ENCODE data around the gene LRRK1. TPM values are rescaled to one million over a fixed set of nuclear protein-coding genes. Genes with fewer than 3 reads are reported as not detected.

Gene LRRK1
- total RNA-seq, 4 donors from 2014 or later = 5.7 to 12.0 (median 10.0) TPM

GRCh38 chr15:101110681-101111569 lies 191.8 kb downstream of the LRRK1 start:
- H3K4me3 ChIP-seq = no peak overlapping the region
- no peak for DNase-seq
- H3K9me3 ChIP-seq = no peaks in the 10 kb centered on the region
- no peaks in the 10 kb centered on the region for H3K36me3 ChIP-seq
- WGBS, 2 donors = 85 to 87% methylated on average over 19 of the region's 23 CpGs
- intact Hi-C loops (cut with DNase I) = no loop called here
- H3K27me3 ChIP-seq = no peaks in the 10 kb centered on the region
- H3K27ac ChIP-seq = no peak overlapping the region
- peaks cover 0 to 18% (median 9%) of the 10 kb centered on the region in 3 donors for H3K4me1 ChIP-seq
- no peak for TF ChIP-seq POLR2A (IDR thresholded peaks at IDR 0.05)

- intact Hi-C loops (cut with DNase I) = no loop called here
- TF ChIP-seq POLR2A (IDR thresholded peaks at IDR 0.05) = no peak
- TF ChIP-seq CTCF (IDR thresholded peaks at IDR 0.05) = no peak
- Histone ChIP-seq H3K4me3 (no peak overlapping the region), H3K27me3 (no peaks in the 10 kb centered on the region), H3K9me3 (no peaks in the 10 kb centered on the region), H3K27ac (no peak overlapping the region), H3K36me3 (no peaks in the 10 kb centered on the region), H3K4me1 (peaks cover 0 to 25% (median 9%) of the 10 kb centered on the region in 3 donors)
- WGBS, 2 donors = 67 to 91% methylated on average over 3 to 7 of the region's 16 CpGs
- no peak for DNase-seq
Measured at GRCh38 chr15:101111570-101112262, 192.6 kb downstream of the LRRK1 start.

GRCh38 chr15:101112336-101113113 lies 193.4 kb downstream of the LRRK1 start:
- Histone ChIP-seq H3K4me3 (no peak overlapping the region), H3K4me1 (peaks cover 0 to 25% (median 9%) of the 10 kb centered on the region in 3 donors), H3K27me3 (no peaks in the 10 kb centered on the region), H3K36me3 (no peaks in the 10 kb centered on the region), H3K27ac (peak overlapping the region in 2 of 4 donors; percentile 4 to 60), H3K9me3 (no peaks in the 10 kb centered on the region)
- WGBS, 2 donors = 50 to 64% methylated on average over 12 to 14 of the region's 16 CpGs
- intact Hi-C loops (cut with DNase I) = no loop called here
- DNase-seq = no peak
- TF ChIP-seq POLR2A (IDR thresholded peaks at IDR 0.05) = no peak
- TF ChIP-seq CTCF (IDR thresholded peaks at IDR 0.05) = no peak

- 88 to 96% methylated on average over 8 to 13 of the region's 19 CpGs for WGBS, 2 donors
- Histone ChIP-seq H3K9me3 (no peaks in the 10 kb centered on the region), H3K36me3 (no peaks in the 10 kb centered on the region), H3K4me3 (no peak overlapping the region), H3K4me1 (peaks cover 0 to 25% (median 9%) of the 10 kb centered on the region in 3 donors), H3K27me3 (no peaks in the 10 kb centered on the region), H3K27ac (peak overlapping the region in 2 of 4 donors; percentile 4 to 60)
- TF ChIP-seq POLR2A (IDR thresholded peaks at IDR 0.05) (no peak), CTCF (IDR thresholded peaks at IDR 0.05) (no peak)
- intact Hi-C loops (cut with DNase I) = no loop called here
- DNase-seq = no peak
Measured at GRCh38 chr15:101113114-101114005, 194.2 kb downstream of the LRRK1 start.

GRCh38 chr15:101114166-101114565 lies 195.0 kb downstream of the LRRK1 start:
- DNase-seq = no peak
- WGBS, 2 donors = 0 to 29% methylated on average over 2 to 3 of the region's 10 CpGs
- H3K4me3 ChIP-seq = no peak overlapping the region

More at GRCh38 chr15:101114166-101114565, 195.0 kb downstream of the LRRK1 start:
- Histone ChIP-seq H3K27me3 (no peaks in the 10 kb centered on the region), H3K27ac (no peak overlapping the region), H3K36me3 (no peaks in the 10 kb centered on the region), H3K9me3 (no peaks in the 10 kb centered on the region), H3K4me1 (peaks cover 0 to 25% (median 9%) of the 10 kb centered on the region in 3 donors)
- intact Hi-C loops (cut with DNase I) = no loop called here
- TF ChIP-seq CTCF (IDR thresholded peaks at IDR 0.05) = no peak
- no peak for TF ChIP-seq POLR2A (IDR thresholded peaks at IDR 0.05)

All from esophagus squamous epithelium (tissue), 5 donors.